Measurements from ENCODE around the gene GAL3ST3. TPM values are rescaled to one million over a fixed set of nuclear protein-coding genes. Genes with fewer than 3 reads are reported as not detected.
A peak's percentile ranks its signal among the peaks of the same experiment; 100 is the strongest.

The GAL3ST3 gene
- total and polyA plus RNA-seq, 2 donors (not counting 1 experiment from before 2014, with no cell fraction given): not detected

GRCh38 chr11:66072518-66072917, 23.6 kb upstream of the GAL3ST3 start:
- H3K9me3 Mint-ChIP-seq (ENCODE audit: insufficient read depth): no peaks in the 10 kb centered on the region
- H3K4me1 Mint-ChIP-seq: peaks cover 69% of the 10 kb centered on the region
- H3K27me3 Mint-ChIP-seq: no peaks in the 10 kb centered on the region
- peaks cover 1 to 41% of the 10 kb centered on the region in 2 experiments for H3K36me3 ChIP-seq (replicated peaks in 1 of 2; ENCODE audit: control extremely low read depth in 1 of 2, control insufficient read depth in 1 of 2, extremely low read depth in 1 of 2, insufficient read depth in 2 of 2, low read length in 1 of 2)
- H3K79me2 ChIP-seq (ENCODE audit: control insufficient read depth, insufficient read depth, low read length): peaks cover 73% of the 10 kb centered on the region
- peaks cover 34% of the 10 kb centered on the region for H4K20me1 ChIP-seq (ENCODE audit: control insufficient read depth, insufficient read depth, low read length, poor library complexity, severe bottlenecking)
- peaks cover 56% of the 10 kb centered on the region in 2 donors for H3K4me1 ChIP-seq (ENCODE audit: control insufficient read depth in 2 of 2, insufficient read depth in 2 of 2, low read length in 2 of 2)
- peak overlapping the region in 1 of 2 donors; percentile 57 for H3K27ac ChIP-seq (ENCODE audit: low read length in 2 of 2)
- peak overlapping the region; percentile 91 for H3K4me2 ChIP-seq (replicated peaks; ENCODE audit: low read depth, low read length, poor library complexity, severe bottlenecking)
- H3K9ac ChIP-seq (ENCODE audit: low read length): peak overlapping the region; percentile 85
- H3K27ac Mint-ChIP-seq: peak overlapping the region; percentile 74
- no peak for TF ChIP-seq EZH2 (IDR thresholded peaks at IDR 0.05; ENCODE audit: borderline replicate concordance, insufficient read depth, low read depth, low read length, poor library complexity, severe bottlenecking)
- TF ChIP-seq, protein P1, sequence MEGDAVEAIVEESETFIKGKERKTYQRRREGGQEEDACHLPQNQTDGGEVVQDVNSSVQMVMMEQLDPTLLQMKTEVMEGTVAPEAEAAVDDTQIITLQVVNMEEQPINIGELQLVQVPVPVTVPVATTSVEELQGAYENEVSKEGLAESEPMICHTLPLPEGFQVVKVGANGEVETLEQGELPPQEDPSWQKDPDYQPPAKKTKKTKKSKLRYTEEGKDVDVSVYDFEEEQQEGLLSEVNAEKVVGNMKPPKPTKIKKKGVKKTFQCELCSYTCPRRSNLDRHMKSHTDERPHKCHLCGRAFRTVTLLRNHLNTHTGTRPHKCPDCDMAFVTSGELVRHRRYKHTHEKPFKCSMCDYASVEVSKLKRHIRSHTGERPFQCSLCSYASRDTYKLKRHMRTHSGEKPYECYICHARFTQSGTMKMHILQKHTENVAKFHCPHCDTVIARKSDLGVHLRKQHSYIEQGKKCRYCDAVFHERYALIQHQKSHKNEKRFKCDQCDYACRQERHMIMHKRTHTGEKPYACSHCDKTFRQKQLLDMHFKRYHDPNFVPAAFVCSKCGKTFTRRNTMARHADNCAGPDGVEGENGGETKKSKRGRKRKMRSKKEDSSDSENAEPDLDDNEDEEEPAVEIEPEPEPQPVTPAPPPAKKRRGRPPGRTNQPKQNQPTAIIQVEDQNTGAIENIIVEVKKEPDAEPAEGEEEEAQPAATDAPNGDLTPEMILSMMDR (IDR thresholded peaks at IDR 0.05): no peak
- ATAC-seq (ENCODE audit: low read depth) (no peak), DNase-seq (no peak)
- H3K27me3 ChIP-seq (replicated peaks in 1 of 4; ENCODE audit: control extremely low read depth in 1 of 4, control insufficient read depth in 3 of 4, insufficient read depth in 4 of 4, low read length in 3 of 4): no peaks in the 10 kb centered on the region
- no peak overlapping the region for H2AFZ ChIP-seq (ENCODE audit: insufficient read depth, low read depth, low read length, poor library complexity, severe bottlenecking)
- peak overlapping the region in 1 of 5 experiments; percentile 92 for H3K4me3 ChIP-seq (ENCODE audit: control extremely low read depth in 1 of 5, extremely low read depth in 1 of 5, insufficient read depth in 1 of 5, low read depth in 2 of 5, low read length in 4 of 5)
- WGBS (ENCODE audit: insufficient coverage): 100% methylated on average over 3 of the region's 8 CpGs
- POLR2A ChIA-PET: interaction anchor here (1.5 to 3.3 kb wide), 2 partner anchors 9 to 54 kb away, joined by 7 to 23 read pairs; no protein-coding TSS in a partner anchor
- H3K9me3 ChIP-seq (ENCODE audit: control extremely low read depth in 1 of 3, control insufficient read depth in 2 of 3, insufficient read depth in 1 of 3, low read length in 2 of 3): no peaks in the 10 kb centered on the region
- H3K4me3 Mint-ChIP-seq: peak overlapping the region; percentile 90
- intact Hi-C loops (cut with micrococcal nuclease): no loop called here
- CTCF ChIA-PET: interaction anchor here (6.0 to 7.4 kb wide), 2 partner anchors 7 to 62 kb away, joined by 92 to 98 read pairs; no protein-coding TSS in a partner anchor

- TF ChIP-seq, protein P1 (IDR thresholded peaks at IDR 0.05): no peak
- TF ChIP-seq EZH2 (IDR thresholded peaks at IDR 0.05; ENCODE audit: borderline replicate concordance, insufficient read depth, low read depth, low read length, poor library complexity, severe bottlenecking): no peak
- H3K27ac Mint-ChIP-seq: peak overlapping the region; percentile 74
- H3K27me3 ChIP-seq (replicated peaks in 1 of 4; ENCODE audit: control extremely low read depth in 1 of 4, control insufficient read depth in 3 of 4, insufficient read depth in 4 of 4, low read length in 3 of 4): no peaks in the 10 kb centered on the region
- H3K9me3 Mint-ChIP-seq (ENCODE audit: insufficient read depth): no peaks in the 10 kb centered on the region
- DNase-seq (no peak), ATAC-seq (ENCODE audit: low read depth) (no peak)
- no peaks in the 10 kb centered on the region for H3K9me3 ChIP-seq (ENCODE audit: control extremely low read depth in 1 of 3, control insufficient read depth in 2 of 3, insufficient read depth in 1 of 3, low read length in 2 of 3)
- H3K4me3 ChIP-seq (ENCODE audit: control extremely low read depth in 1 of 5, extremely low read depth in 1 of 5, insufficient read depth in 1 of 5, low read depth in 2 of 5, low read length in 4 of 5): peak overlapping the region in 4 of 5 experiments; percentile 66 to 92 (median 72)
- H3K4me3 Mint-ChIP-seq: peak overlapping the region; percentile 90
- peaks cover 54 to 55% of the 10 kb centered on the region in 2 donors for H3K4me1 ChIP-seq (ENCODE audit: control insufficient read depth in 2 of 2, insufficient read depth in 2 of 2, low read length in 2 of 2)
- WGBS (ENCODE audit: insufficient coverage): no CpG with 5 or more reads among the region's 3 CpGs
- peaks cover 68% of the 10 kb centered on the region for H3K4me1 Mint-ChIP-seq
- ChIA-PET CTCF (interaction anchor here (0.8 to 7.4 kb wide), 7 partner anchors 7 to 150 kb away, joined by 3 to 98 read pairs (median 7); no protein-coding TSS in a partner anchor), POLR2A (interaction anchor here (1.1 to 3.3 kb wide), 2 partner anchors 9 to 44 kb away, joined by 3 to 23 read pairs; no protein-coding TSS in a partner anchor)
- intact Hi-C loops (cut with micrococcal nuclease): no loop called here
- peak overlapping the region; percentile 91 for H3K4me2 ChIP-seq (replicated peaks; ENCODE audit: low read depth, low read length, poor library complexity, severe bottlenecking)
- H3K27me3 Mint-ChIP-seq: no peaks in the 10 kb centered on the region
- no peak overlapping the region for H2AFZ ChIP-seq (ENCODE audit: insufficient read depth, low read depth, low read length, poor library complexity, severe bottlenecking)
- H3K9ac ChIP-seq (ENCODE audit: low read length): peak overlapping the region; percentile 85
- H4K20me1 ChIP-seq (ENCODE audit: control insufficient read depth, insufficient read depth, low read length, poor library complexity, severe bottlenecking): peaks cover 38% of the 10 kb centered on the region
- peaks cover 68% of the 10 kb centered on the region for H3K79me2 ChIP-seq (ENCODE audit: control insufficient read depth, insufficient read depth, low read length)
- peaks cover 1 to 45% of the 10 kb centered on the region in 2 experiments for H3K36me3 ChIP-seq (replicated peaks in 1 of 2; ENCODE audit: control extremely low read depth in 1 of 2, control insufficient read depth in 1 of 2, extremely low read depth in 1 of 2, insufficient read depth in 2 of 2, low read length in 1 of 2)
- peak overlapping the region in 1 of 2 donors; percentile 57 for H3K27ac ChIP-seq (ENCODE audit: low read length in 2 of 2)
These were observed 23.1 kb upstream of the GAL3ST3 start for GRCh38 chr11:66072081-66072480.
